Endothelial cell (in vitro differentiated cells): ENCODE data around the gene MYCL. TPM values are rescaled to one million over a fixed set of nuclear protein-coding genes. Genes with fewer than 3 reads are reported as not detected.

ENCODE experiments used
- DNase-seq: peaks from one replicate; pipeline ENCODE4 v3.0.0; 2021; ENCODE audit warnings: low spot score
- H3K27ac Mint-ChIP-seq: one replicate; pipeline ENCODE4 v1.8.0; 2021; ENCODE audit warnings: mixed read lengths, inconsistent platforms; ENCODE audit not compliant: unreplicated experiment
- H3K27me3 Mint-ChIP-seq: one replicate; pipeline ENCODE4 v1.8.0; 2021; ENCODE audit warnings: mild to moderate bottlenecking, moderate library complexity, mixed read lengths, inconsistent platforms; ENCODE audit not compliant: unreplicated experiment
- H3K36me3 Mint-ChIP-seq: one replicate; pipeline ENCODE4 v1.8.0; 2021; ENCODE audit warnings: mild to moderate bottlenecking, low read depth, mixed read lengths, inconsistent platforms; ENCODE audit not compliant: unreplicated experiment
- H3K4me1 Mint-ChIP-seq: one replicate; pipeline ENCODE4 v1.8.0; 2021; ENCODE audit warnings: mild to moderate bottlenecking, mixed read lengths, inconsistent platforms; ENCODE audit not compliant: unreplicated experiment
- H3K4me3 Mint-ChIP-seq: one replicate; pipeline ENCODE4 v1.8.0; 2021; ENCODE audit warnings: mild to moderate bottlenecking, mixed read lengths, inconsistent platforms; ENCODE audit not compliant: unreplicated experiment
- H3K9me3 Mint-ChIP-seq: one replicate; pipeline ENCODE4 v1.8.0; 2021; ENCODE audit warnings: mixed read lengths, inconsistent platforms; ENCODE audit not compliant: unreplicated experiment
- CTCF ChIP-seq: fragments of 200-600 bp; sonication (generic); IDR thresholded peaks from one replicate; pipeline ENCODE4 v1.5.0; 2021; ENCODE audit warnings: antibody characterized with exemption; ENCODE audit not compliant: unreplicated experiment
- total RNA-seq: library from RNA; stranded (reverse); fragmentation: NEBNext Ultra II Directional; extraction: Animal tissue kit (Norgen Biotek cat#: 25700); gene quantifications from one replicate; pipeline ENCODE4 v1.2.1, GENCODE V29; 2021; ENCODE audit not compliant: unreplicated experiment

The MYCL gene
- total RNA-seq, 1 donor from 2014 or later, result 20.1 TPM

- H3K36me3 Mint-ChIP-seq, result peaks cover 7% of the 10 kb centered on the region
- DNase-seq, result no peak
- H3K27ac Mint-ChIP-seq, result no peak overlapping the region
- no peak overlapping the region for H3K4me3 Mint-ChIP-seq
- peaks cover 5% of the 10 kb centered on the region for H3K4me1 Mint-ChIP-seq
- no peaks in the 10 kb centered on the region for H3K9me3 Mint-ChIP-seq
- peaks cover 3% of the 10 kb centered on the region for H3K27me3 Mint-ChIP-seq
- TF ChIP-seq CTCF, result no peak
Observed at GRCh38 chr1:39926820-39927219, 25.1 kb upstream of the MYCL start.

- Mint-ChIP-seq H3K4me1 (peaks cover 5% of the 10 kb centered on the region), H3K4me3 (no peak overlapping the region), H3K27ac (no peak overlapping the region), H3K9me3 (no peaks in the 10 kb centered on the region), H3K36me3 (peaks cover 5% of the 10 kb centered on the region), H3K27me3 (peaks cover 3% of the 10 kb centered on the region)
- no peak for DNase-seq
- TF ChIP-seq CTCF, result no peak
Observed at GRCh38 chr1:39926343-39926793, 24.7 kb upstream of the MYCL start.

GRCh38 chr1:39925721-39926342, 24.1 kb upstream of the MYCL start:
- TF ChIP-seq CTCF, result no peak
- Mint-ChIP-seq H3K4me1 (peaks cover 5% of the 10 kb centered on the region), H3K27ac (no peak overlapping the region), H3K9me3 (no peaks in the 10 kb centered on the region), H3K36me3 (peaks cover 5% of the 10 kb centered on the region), H3K4me3 (no peak overlapping the region), H3K27me3 (peaks cover 3% of the 10 kb centered on the region)
- no peak for DNase-seq

GRCh38 chr1:39922251-39922688, 20.6 kb upstream of the MYCL start:
- Mint-ChIP-seq H3K4me3 (no peak overlapping the region), H3K36me3 (peaks cover 5% of the 10 kb centered on the region), H3K27ac (no peak overlapping the region), H3K9me3 (no peaks in the 10 kb centered on the region), H3K27me3 (peaks cover 3% of the 10 kb centered on the region), H3K4me1 (peaks cover 5% of the 10 kb centered on the region)
- DNase-seq, result no peak
- TF ChIP-seq CTCF, result no peak

- peak; percentile 78 for TF ChIP-seq CTCF
- H3K36me3 Mint-ChIP-seq, result no peaks in the 10 kb centered on the region
- no peak overlapping the region for H3K4me3 Mint-ChIP-seq
- peak; percentile 44 for DNase-seq
- H3K4me1 Mint-ChIP-seq, result peaks cover 5% of the 10 kb centered on the region
- H3K9me3 Mint-ChIP-seq, result no peaks in the 10 kb centered on the region
- peaks cover 3% of the 10 kb centered on the region for H3K27me3 Mint-ChIP-seq
- no peak overlapping the region for H3K27ac Mint-ChIP-seq
Observed at GRCh38 chr1:39919545-39919944, 17.8 kb upstream of the MYCL start.
